ENCODE measurements around the gene SHE.

The SHE gene

DNA sequence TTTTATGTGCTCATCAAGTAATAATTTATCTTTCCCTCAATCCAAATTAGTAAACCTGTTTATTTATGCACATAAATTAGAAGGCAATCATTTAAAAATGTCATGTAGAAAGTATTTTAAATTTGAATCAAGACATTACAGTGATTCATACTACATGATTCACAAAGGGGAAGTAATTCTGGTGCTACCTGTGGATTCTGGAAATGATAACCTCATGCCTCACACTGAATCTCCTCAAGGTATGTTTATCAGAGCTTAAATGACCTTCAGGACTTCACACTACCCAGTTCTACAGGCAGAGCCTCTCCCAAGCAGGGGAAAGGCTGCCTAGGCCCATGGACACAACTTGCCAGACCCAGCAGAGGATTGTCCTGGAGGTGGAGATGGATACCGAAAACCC is 25.4 kb downstream of the SHE start:
- DNase-seq: no peak

DNA sequence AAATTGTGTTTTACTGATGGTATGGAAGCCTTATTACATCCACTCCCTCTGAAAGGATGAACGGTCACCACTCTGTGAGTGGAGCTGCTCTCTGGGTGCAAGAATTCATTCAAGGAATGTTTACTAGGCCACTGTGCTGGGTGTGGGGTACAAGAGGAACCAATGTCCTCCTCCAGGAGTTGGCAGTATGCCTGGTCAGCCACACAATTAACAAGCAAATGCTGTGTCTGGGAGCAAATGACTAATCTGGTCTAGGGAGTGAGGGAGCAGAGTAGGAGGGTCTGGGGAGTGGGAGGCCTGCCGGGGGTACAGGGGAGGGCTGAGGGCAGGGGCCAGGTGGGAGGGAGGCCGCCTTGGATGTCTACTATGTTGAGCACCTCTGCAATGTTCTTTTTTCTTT is 27.4 kb downstream of the SHE start:
- DNase-seq: no peak

DNA sequence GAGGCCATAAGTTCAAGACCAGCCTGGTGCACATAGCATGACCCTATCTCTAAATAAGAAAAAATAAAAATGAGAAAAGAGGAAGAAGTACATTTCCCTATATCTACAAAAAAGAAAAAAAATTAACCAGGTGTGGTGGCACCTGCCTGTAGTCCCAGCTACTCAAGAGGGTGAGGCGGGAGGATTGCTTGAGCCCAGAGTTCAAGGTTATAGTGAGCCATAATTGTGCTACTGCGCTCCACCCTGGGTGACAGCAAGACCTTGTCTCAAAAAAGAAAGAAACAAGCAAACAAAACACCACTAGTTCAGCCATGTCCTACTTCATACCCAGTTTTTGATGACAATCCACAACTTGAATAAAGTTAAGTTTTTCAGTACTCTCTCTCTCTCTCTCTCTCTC is 30.9 kb downstream of the SHE start:
- DNase-seq: no peak

DNA sequence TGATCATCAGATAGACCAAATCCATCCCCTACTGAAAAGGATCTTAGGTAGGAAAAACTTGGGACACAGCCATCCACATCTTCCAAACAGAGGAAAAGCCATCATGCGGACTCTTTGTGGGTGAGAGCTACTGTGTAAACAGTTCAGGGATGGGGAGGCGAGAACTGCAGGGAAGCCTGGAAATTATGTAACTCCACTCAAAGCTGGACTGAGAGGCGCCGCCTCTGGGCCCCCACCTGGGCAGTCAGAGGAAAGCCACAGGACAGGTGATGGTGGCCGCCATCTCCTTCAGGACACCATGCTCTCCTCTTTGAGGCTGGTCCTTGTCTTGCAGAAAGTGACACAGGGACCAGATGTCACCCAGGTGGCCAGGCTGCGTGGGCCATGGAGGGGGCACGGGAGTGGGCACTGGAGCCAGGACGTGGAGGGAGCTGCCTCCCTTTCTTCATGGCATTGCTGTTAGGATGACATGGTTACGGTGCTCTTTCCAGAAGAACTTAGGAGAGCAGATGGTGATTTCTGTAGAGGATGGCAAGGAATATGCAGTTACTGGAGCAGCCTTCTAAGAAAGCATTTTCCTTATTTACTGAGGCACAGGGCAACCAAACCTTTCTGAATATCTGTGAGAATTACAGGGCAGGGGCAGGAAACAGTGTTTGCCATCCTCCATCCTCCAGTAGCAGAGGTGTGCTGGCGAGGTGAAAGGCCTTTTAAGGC is 32.2 kb downstream of the SHE start:
- DNase-seq: no peak

DNA sequence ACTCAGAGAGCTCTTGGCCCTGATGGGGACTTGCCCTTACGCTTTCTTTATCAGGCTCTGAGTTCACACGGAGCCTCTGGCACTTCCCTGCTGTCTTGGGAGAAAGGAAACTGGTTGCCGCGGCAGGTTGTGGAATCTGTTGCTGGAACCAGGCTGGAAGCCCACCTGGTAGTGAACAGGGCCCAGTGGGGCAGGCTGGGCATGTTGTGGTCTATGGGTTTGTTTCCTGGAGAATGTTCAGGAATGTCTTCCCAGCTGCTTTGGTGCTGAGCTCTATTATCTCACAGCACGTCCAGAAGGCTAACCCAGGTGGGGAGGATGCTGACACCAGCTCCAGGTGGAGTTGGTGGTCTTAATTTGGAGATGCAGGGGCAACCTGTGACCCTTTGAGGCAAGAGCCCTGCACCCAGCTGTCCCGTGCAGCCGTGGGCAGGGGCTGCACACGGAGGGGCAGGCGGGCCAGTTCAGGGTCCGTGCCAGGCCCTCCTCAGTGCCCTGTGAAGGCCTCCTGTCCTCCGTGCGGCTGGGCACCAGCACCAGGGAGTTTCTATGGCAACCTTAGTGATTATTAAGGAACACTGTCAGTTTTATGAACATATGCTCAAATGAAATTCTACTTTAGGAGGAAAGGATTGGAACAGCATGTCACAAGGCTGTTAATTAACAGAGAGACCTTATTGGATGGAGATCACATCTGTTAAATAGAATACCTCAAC is 33.5 kb downstream of the SHE start:
- no peak for DNase-seq

DNA sequence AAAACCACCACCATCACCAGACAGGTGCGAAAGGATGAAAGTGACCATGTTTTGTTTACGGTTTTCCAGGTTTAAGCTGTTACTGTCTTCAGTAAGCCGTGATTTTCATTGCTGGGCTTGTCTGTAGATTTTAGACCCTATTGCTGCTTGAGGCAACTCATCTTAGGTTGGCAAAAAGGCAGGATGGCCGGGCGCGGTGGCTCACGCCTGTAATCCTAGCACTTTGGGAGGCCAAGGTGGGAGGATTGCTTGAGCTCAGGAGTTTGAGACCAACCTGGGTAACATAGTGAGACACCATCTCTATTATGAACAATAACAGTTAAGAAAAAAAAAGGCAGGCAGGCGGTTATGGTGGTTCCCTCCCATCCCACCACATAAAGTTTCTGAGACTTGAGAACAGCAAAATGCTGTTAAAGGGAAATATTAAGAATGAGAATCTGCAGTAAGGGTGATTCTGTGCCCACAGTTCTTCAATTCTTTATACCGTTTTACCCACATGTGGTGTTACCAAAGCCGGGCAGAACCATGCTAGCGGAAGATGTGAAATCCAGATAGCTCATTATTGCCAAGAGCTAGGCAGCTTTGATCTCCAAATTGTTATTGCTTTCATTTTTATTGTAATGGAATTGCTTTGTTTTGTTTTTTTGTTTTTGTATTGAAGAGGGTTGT is 34.6 kb downstream of the SHE start:
- no peak for DNase-seq

DNA sequence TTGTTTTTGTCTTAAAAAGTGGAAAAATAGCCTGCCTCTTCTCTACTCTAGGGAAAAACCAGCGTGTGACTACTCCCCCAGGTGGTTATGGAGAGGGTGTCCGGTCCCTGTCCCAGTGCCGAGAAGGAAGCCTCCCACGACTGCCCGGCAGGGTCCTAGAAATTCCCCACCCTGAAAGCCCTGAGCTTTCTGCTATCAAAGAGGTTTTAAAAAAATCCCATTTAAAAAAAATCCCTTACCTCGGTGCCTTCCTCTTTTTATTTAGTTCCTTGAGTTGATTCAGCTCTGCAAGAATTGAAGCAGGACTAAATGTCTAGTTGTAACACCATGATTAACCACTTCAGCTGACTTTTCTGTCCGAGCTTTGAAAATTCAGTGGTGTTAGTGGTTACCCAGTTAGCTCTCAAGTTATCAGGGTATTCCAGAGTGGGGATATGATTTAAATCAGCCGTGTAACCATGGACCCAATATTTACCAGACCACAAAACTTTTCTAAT is 35.2 kb downstream of the SHE start:
- no peak for DNase-seq

DNA sequence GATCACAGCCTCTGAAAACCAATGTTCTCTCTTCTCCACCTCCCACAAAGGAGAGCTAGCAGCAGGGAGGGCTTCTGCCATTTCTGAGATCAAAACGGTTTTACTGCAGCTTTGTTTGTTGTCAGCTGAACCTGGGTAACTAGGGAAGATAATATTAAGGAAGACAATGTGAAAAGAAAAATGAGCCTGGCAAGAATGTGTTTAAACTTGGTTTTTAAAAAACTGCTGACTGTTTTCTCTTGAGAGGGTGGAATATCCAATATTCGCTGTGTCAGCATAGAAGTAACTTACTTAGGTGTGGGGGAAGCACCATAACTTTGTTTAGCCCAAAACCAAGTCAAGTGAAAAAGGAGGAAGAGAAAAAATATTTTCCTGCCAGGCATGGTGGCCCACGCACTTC is 36.0 kb downstream of the SHE start:
- no peak for DNase-seq

DNA sequence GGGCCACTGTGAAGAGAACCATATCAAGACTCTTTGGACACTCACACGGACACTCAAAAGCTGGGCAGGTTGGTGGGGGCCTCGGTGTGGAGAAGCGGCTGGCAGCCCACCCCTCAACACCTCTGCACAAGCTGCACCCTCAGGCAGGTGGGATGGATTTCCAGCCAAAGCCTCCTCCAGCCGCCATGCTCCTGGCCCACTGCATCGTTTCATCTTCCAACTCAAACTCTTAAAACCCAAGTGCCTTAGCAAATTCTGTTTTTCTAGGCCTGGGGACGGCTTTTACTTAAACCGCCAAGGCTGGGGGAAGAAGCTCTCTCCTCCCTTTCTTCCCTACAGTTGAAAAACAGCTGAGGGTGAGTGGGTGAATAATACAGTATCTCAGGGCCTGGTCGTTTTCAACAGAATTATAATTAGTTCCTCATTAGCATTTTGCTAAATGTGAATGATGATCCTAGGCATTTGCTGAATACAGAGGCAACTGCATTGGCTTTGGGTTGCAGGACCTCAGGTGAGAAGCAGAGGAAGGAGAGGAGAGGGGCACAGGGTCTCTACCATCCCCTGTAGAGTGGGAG is 36.5 kb downstream of the SHE start:
- no peak for DNase-seq

DNA sequence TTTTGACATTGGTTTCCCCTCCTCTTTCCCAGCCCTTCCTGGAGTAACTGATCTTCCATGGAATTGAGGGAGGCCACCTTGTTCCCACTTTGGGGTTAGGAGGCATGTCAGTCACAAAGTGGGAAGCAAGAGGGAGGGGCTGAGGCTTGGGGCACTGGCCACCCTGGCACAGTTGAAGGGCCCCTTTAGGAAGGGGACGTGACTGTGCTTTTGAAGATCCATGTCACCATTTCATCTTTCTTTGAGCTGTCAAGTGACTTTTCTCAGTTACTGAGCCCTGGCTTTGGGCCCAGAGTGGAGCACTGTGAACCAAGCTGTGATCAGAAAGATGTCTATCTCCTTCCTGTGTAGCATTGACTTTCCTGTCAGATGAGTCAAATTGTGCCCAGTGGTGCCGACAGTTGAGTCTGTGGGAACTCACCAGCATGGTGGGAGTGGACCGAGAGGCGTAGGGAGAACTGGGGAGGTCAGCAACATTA is 38.7 kb downstream of the SHE start:
- DNase-seq: no peak

DNA sequence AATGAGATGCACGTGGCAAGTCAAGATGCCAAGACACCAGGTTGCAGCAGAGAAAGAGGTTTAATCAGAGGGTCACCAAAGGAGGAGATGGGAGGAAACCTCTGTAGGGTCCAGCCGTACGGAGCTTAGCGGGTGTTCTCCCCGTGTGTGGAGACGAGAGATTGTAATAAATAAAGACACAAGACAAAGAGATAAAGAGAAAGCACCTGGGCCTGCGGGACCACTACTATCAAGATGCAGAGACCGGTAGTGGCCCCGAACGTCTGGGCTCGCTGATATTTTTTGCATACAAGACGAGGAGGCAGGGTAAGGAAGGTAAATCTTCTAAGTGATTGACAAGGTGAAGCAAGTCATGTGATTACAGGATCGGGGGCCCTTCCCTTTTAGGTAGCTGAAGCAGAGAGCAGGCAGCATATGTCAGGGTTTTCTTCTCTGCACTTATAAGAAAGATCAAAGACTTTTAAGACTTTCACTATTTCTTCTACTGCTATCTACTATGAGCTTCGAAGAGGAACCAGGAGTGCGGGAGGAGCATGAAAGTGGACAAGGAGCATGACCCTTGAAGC is 41.4 kb downstream of the SHE start:
- no peak for DNase-seq

DNA sequence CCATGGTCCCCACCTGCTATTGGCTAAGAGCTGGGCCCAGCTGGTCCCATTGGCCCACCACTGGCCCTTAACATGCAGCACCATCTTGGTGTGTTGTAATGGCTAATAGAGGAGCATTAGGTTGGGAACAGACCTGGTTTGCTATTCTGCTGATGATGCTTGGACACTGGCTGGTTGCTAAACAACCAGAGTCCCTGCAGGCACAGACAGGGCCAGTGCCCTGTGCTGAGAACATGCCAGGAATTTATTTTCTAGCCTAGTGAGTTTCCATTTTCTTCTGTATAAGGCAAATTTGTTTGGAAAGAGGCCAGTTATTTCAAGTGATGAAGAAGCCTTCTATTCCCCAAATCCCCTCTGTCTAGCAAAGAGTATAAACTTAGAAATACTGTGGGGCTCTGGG is 43.1 kb downstream of the SHE start:
- DNase-seq: no peak

DNA sequence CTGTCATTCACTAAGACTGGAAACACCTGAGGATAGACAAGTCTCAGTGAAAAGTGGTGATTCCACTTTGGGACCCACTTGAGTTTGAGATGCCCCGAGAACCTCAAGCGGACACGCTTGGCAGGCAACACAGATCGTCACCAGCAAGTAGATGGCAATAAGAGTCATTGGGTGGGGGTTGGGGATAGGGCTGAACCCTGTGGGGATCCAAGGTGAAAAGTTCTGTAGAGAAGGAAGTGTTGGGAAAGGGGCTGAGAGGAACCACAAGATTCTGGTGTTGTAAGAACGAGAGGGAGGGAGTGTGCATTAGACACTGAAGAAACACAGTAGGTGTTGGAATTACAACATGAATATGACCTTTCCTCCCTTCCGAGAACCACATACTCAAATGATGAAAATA is 45.6 kb downstream of the SHE start:
- no peak for DNase-seq

DNA sequence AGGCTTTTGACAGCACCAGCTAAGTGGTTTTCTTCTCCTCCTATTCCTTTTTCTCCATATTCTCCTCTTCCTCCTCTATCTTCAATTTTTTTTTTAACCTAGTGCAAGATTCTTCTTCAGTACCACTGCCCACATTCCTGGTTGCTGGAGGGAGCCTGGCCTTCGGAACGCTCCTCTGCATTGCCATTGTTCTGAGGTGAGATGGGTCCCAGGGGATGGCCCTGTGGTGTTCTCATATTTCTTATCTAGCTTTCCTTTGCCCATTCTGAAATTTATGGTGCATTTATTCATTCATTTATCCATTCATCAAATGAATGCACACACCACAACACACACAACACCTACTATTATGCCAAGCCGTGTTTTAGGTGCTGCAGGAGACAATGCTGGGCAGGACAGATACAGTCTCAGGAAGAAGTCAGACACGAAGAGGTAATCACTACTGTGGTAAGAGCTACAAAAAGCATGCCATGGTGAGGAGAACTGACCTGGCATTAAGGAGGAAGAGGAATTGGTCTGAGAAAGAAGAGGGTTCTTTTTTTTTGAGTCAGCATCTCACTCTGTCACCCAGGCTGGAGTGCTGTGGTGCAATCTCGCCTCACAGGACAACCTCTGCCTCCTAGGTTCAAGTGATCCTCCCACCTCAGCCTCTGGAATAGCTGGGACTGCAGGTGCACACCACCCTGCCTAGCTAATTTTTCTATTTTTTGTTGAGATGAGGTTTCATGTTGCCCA is 47.7 kb downstream of the SHE start:
- no peak for DNase-seq

DNA sequence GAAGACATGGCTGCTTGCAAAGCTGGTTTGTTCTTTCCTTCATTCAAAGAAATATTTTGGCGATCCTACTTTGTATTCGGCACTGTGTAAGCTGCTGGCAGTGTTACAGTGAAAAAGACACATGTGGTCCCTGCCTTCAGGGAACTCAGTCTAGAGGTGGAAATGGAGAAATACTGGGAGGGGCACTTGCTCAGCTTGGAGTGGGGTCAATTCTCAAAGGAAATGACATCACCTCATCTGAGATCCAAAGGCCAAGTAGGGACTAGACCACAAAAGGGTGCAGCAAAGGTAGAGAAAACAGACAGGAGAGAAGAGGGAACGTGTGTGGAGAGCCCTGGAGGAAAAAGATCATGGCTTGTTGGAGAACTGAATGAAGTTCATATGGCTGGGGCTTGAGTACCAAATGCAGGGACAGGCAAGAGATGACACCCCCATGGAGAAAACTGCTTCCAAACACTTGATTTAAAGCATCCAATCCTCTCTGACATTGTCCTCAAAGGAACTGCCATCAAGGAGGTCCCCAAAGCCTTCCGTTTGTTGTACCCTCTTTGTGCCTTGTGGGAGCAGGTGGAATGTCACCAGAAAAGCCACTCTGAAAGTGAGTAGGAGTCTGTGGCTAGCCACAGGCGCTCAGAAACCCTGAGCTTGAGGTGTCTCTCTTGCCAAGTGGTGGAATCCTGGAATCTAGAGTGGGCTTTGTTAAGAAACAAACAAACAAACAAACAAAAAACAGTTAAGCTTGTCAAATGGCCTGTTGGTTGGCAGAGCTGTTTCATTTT is 48.4 kb downstream of the SHE start:
- no peak for DNase-seq

DNA sequence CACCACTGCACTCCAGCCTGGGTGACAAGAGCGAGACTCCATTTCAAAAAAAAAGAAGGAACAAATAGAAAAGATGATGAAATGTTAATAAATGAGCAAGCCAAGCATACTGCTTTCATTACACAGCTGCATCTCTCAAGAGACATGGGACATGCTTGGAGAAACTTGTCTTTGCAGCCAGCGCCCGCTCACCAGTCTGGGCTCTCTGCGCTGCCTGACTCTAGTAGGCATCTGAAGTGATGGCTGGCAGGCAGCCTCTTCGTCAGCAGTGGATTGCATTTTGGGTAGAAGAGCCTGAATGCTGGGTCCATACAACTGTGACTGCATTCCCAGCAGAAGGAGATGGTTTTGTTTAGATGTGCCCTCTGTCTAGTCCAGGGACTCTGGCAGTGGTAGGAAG is 49.1 kb downstream of the SHE start:
- no peak for DNase-seq

DNA sequence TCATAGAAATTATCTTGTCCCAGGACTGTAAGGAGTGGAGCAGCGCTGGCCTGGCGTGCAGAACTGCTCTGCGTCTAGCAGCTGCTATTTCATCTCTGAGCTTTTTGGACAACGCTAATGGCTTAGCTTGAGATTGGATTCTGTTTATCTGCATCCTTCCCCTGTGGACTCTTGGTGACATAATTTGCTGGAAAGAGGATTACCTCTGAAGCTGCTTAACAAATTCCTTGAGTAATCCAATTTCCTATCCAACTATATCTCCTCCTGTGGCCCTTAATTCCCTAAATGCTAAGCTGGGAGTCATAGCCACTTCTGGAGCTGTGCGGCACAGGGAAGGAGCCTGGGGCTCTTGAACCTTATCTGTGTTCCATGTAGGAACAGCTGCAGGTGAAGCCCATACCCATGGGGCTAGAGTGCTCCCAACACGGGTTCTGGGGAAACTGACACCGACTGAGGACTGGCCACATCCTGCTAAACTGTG is 53.8 kb downstream of the SHE start:
- no peak for DNase-seq

DNA sequence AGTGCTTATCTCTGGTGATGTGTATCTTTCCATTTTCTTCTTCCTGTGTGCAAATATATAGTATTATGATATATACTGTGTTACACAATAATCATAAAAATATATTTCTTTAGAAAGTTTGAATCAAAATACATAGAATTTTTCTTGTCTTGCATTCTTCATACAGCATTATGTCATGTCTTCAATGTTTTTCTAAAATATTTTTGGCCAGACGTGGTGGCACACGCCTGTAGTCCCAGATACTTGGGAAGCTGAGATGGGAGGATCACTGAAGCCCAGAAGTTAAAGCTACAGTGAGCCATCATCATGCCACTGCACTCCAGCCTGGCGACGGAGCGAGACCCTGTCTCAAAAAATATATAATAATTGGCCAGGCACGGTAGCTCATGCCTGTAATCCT is 55.4 kb downstream of the SHE start:
- DNase-seq: no peak

DNA sequence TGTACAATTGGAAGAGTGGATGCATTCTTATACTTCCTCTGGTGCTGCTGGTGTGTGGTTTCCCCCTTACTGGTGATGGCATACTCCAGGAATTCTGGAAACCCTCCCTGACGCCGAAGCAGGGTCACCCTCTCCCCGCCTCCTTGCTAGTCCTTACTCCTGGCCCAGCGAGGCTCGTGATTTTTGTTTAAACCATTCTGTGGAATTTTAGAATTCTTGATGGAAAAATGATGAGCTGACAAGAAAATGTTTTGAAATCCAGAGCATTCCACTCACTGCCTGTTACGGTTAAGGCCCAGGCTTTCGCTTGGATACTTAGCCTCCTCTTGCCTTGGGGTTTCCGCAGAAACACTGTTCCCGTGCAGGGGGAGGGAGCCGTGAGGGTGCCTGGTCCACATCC is 55.9 kb downstream of the SHE start:
- DNase-seq: peak; percentile 62

DNA sequence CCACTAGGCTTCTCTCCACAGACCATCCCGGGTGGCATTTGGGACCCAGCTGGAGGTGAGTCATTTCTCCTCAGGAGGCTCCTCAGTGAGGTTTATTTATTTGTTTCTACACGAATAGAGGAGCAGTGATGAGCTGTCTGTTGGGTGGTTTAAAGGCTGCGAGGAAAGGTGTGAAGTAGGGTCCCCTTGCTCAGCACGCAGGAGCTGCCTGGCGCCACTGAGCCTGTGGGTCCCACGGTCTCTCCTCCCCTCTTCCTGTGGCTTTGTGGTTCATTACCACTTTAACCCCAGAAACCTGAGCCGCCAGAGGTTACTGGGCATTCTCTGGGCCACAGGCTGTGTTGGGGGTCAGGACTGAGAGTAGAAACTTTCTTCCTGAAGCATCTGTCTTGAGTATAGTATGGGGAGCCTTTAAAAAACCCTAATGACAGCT is 57.2 kb downstream of the SHE start:
- DNase-seq: peak; percentile 37

DNA sequence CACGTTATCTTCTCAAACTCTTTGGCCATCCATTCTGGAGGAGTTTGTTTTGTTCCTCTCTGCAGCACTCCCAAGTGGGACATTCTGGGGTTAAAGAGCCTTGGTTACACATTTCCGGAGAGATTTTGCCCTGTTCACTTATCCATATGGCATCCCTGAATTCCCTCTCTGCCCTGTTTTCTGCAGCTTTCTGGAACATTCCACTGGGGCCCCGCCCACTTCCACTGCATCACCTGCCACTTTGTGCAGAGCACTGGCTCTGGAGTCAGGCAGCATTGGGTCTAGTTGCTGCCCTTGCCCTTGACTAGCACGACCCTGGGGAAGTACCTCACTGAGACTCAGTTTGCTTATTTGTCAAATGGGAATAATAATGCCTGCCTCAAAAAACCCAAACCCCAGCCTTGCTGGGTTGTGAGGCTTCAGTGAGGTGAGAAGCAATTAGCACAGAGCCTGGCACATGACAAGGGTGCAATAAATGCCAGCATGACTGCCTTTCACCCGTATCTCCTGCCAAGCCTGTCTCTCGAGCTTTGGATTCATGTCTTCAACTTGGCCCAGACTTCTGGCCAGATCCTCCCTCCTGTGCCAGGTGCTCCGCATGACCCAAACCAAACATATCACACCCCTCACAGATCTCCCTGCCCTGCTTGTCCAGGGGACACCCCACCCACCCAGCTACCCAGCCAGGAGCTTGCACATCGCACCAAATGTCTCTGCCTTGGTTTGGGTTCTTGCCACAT is 58.8 kb downstream of the SHE start:
- DNase-seq: no peak
